Middle frontal gyrus (tissue), 1 donor: Measurements from ENCODE around the gene SAP130.
"Not testable (repeated sequence)": the region's sequence is repeated elsewhere in the genome, so short reads cannot be mapped to it uniquely, and the experiment has no call there.

ENCODE experiments used
- DNase-seq: peaks from one replicate; pipeline ENCODE4 v3.0.0-alpha.2; 2015; ENCODE audit warnings: low spot score; ENCODE audit errors: extremely low spot score

Gene SAP130

GRCh38 chr2:127953128-127953718, 74.6 kb downstream of the SAP130 start:
- DNase-seq: no peak

- DNase-seq: no peak
These were observed 76.8 kb downstream of the SAP130 start for GRCh38 chr2:127951026-127951425.

- DNase-seq: no peak
These were observed 77.6 kb downstream of the SAP130 start for GRCh38 chr2:127950264-127950663.

- DNase-seq: no peak
These were observed 82.6 kb downstream of the SAP130 start for GRCh38 chr2:127945281-127945680.

GRCh38 chr2:127943186-127943585, 84.7 kb downstream of the SAP130 start:
- DNase-seq: no peak

GRCh38 chr2:127942002-127942401, 85.9 kb downstream of the SAP130 start:
- no peak for DNase-seq

- no peak for DNase-seq
These were observed 86.4 kb downstream of the SAP130 start for GRCh38 chr2:127941461-127941860.

GRCh38 chr2:127940641-127941040, 87.2 kb downstream of the SAP130 start:
- DNase-seq: no peak

- DNase-seq: no peak
These were observed 92.5 kb downstream of the SAP130 start for GRCh38 chr2:127935337-127935736.

GRCh38 chr2:127932199-127932876, 95.5 kb downstream of the SAP130 start:
- no peak for DNase-seq

- DNase-seq: no peak
These were observed 98.4 kb downstream of the SAP130 start for GRCh38 chr2:127929449-127929848.

- no peak for DNase-seq
These were observed 100.5 kb downstream of the SAP130 start for GRCh38 chr2:127927384-127927783.

- DNase-seq: no peak
These were observed 109.9 kb downstream of the SAP130 start for GRCh38 chr2:127917916-127918315.

GRCh38 chr2:127913808-127914457, 113.9 kb downstream of the SAP130 start:
- DNase-seq: no peak

GRCh38 chr2:127911737-127912136, 116.1 kb downstream of the SAP130 start:
- DNase-seq: no peak

- no peak for DNase-seq
These were observed 117.4 kb downstream of the SAP130 start for GRCh38 chr2:127910415-127910814.

- no peak for DNase-seq
These were observed 118.8 kb downstream of the SAP130 start for GRCh38 chr2:127909019-127909418.

GRCh38 chr2:127907733-127908400, 120.0 kb downstream of the SAP130 start:
- not testable (repeated sequence) for DNase-seq

- no peak for DNase-seq
These were observed 121.5 kb downstream of the SAP130 start for GRCh38 chr2:127906206-127906926.

GRCh38 chr2:127901339-127902056, 126.4 kb downstream of the SAP130 start:
- DNase-seq: no peak
